ENCODE data around the gene ST8SIA4.
A peak's percentile ranks its signal among the peaks of the same experiment; 100 is the strongest.
"Not testable (repeated sequence)": the region's sequence is repeated elsewhere in the genome, so short reads cannot be mapped to it uniquely, and the experiment has no call there.

The ST8SIA4 gene

GRCh38 chr5:100828071-100828897, 74.8 kb downstream of the ST8SIA4 start:
- no peak for DNase-seq

- DNase-seq = no peak
Measured at GRCh38 chr5:100827481-100827889, 75.6 kb downstream of the ST8SIA4 start.

GRCh38 chr5:100826133-100826532, 76.9 kb downstream of the ST8SIA4 start:
- no peak for DNase-seq

GRCh38 chr5:100824635-100825034, 78.4 kb downstream of the ST8SIA4 start:
- DNase-seq = no peak

- no peak for DNase-seq
Measured at GRCh38 chr5:100823812-100824211, 79.3 kb downstream of the ST8SIA4 start.

- DNase-seq = no peak
Measured at GRCh38 chr5:100821751-100822150, 81.3 kb downstream of the ST8SIA4 start.

- no peak for DNase-seq
Measured at GRCh38 chr5:100818340-100818739, 84.7 kb downstream of the ST8SIA4 start.

- no peak for DNase-seq
Measured at GRCh38 chr5:100803397-100803796, 99.7 kb downstream of the ST8SIA4 start.

- DNase-seq = no peak
Measured at GRCh38 chr5:100802208-100802607, 100.9 kb downstream of the ST8SIA4 start.

- DNase-seq = no peak
Measured at GRCh38 chr5:100800562-100800961, 102.5 kb downstream of the ST8SIA4 start.

GRCh38 chr5:100799166-100799565, 103.9 kb downstream of the ST8SIA4 start:
- DNase-seq = no peak

GRCh38 chr5:100797861-100798260, 105.2 kb downstream of the ST8SIA4 start:
- DNase-seq = no peak

- no peak for DNase-seq
Measured at GRCh38 chr5:100796851-100797250, 106.2 kb downstream of the ST8SIA4 start.

GRCh38 chr5:100794844-100795243, 108.2 kb downstream of the ST8SIA4 start:
- no peak for DNase-seq

- no peak for DNase-seq
Measured at GRCh38 chr5:100794218-100794617, 108.9 kb downstream of the ST8SIA4 start.

- no peak for DNase-seq
Measured at GRCh38 chr5:100792781-100793180, 110.3 kb downstream of the ST8SIA4 start.

- DNase-seq = no peak
Measured at GRCh38 chr5:100791391-100791790, 111.7 kb downstream of the ST8SIA4 start.

GRCh38 chr5:100790951-100791350, 112.1 kb downstream of the ST8SIA4 start:
- no peak for DNase-seq

- no peak for DNase-seq
Measured at GRCh38 chr5:100790170-100790665, 112.9 kb downstream of the ST8SIA4 start.

- DNase-seq = no peak
Measured at GRCh38 chr5:100789694-100790093, 113.4 kb downstream of the ST8SIA4 start.

- DNase-seq = no peak
Measured at GRCh38 chr5:100788417-100788816, 114.7 kb downstream of the ST8SIA4 start.

- DNase-seq = no peak
Measured at GRCh38 chr5:100787648-100788047, 115.4 kb downstream of the ST8SIA4 start.

GRCh38 chr5:100785536-100785935, 117.5 kb downstream of the ST8SIA4 start:
- DNase-seq = not testable (repeated sequence)

GRCh38 chr5:100780376-100780870, 122.7 kb downstream of the ST8SIA4 start:
- peak; percentile 22 for DNase-seq

Measured in central memory CD4-positive, alpha-beta T cell (primary cell).